Stimulated activated CD8-positive, alpha-beta memory T cell treated with anti-CD3 and anti-CD28 coated beads, Interleukin-15, amount 100 ng/mL, for 24 hours (primary cell): ENCODE measurements around the gene LANCL1.

Source experiments
- DNase-seq: peaks from one replicate; pipeline ENCODE4 v3.0.0-alpha.2; 2020; ENCODE audit warnings: low read depth

Gene LANCL1

DNA sequence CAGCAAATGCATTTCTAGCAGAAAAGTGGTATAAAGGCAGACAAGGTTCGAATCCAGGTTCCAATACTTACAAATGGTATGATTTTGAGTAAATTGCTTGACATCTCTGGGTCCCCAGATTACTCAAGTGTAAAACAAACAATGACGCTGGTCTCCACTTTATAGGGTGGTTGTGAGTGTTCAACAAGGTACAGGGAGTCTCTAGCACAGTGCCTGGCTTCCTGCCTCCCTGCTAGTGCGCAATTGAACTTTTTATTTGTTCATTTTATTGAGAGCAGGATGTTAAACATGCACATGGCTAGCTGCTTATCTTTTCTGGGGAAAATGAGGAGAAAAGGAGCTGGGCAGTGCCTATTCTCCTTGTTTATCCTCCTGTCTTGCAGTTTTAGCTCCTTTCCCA lies 86.7 kb downstream of the LANCL1 start:
- no peak for DNase-seq

- no peak for DNase-seq
Measured at GRCh38 chr2:210388148-210388547, 88.4 kb downstream of the LANCL1 start.

- DNase-seq: no peak
Measured at GRCh38 chr2:210387074-210387473, 89.5 kb downstream of the LANCL1 start.
